Dendritic cell treated with granulocyte-macrophage colony-stimulating factor and Interleukin-4, amounts not matched to agents 40 ng/mL and 50 ng/mL, for 4 days (primary cell): ENCODE results near the gene LEAP2.

Experiments
- H3K27ac Mint-ChIP-seq: one replicate; pipeline ENCODE4 v1.8.0; 2022; ENCODE audit warnings: mild to moderate bottlenecking, mixed read lengths
- H3K27me3 Mint-ChIP-seq: one replicate; pipeline ENCODE4 v1.8.0; 2022; ENCODE audit warnings: mild to moderate bottlenecking, mixed read lengths
- H3K36me3 Mint-ChIP-seq: one replicate; pipeline ENCODE4 v1.8.0; 2022; ENCODE audit warnings: low read depth, mixed read lengths
- H3K4me1 Mint-ChIP-seq: one replicate; pipeline ENCODE4 v1.8.0; 2022; ENCODE audit warnings: low read depth, mixed read lengths
- H3K4me3 Mint-ChIP-seq: one replicate; pipeline ENCODE4 v1.8.0; 2022; ENCODE audit warnings: mild to moderate bottlenecking, moderate library complexity, mixed read lengths
- H3K9me3 Mint-ChIP-seq: one replicate; pipeline ENCODE4 v1.8.0; 2022; ENCODE audit warnings: mixed read lengths
- intact Hi-C: fragments of 100-400 bp; cut with micrococcal nuclease; formaldehyde crosslinking; loops from one replicate; pipeline ENCODE4 v1.15.0; 2022

LEAP2 gene

GRCh38 chr5:132873119-132873929 is at the start of gene LEAP2:
Gene LEAP2, plus strand, starts transcription at chr5:132873668. Its CDS starts 27 bp downstream, at chr5:132873695.
- intact Hi-C loops: no loop called here
- no peak within 1 kb of the TSS for H3K4me3 Mint-ChIP-seq
- peaks cover 65% of the 10 kb centered on the region for H3K36me3 Mint-ChIP-seq
- no peak within 1 kb of the TSS for H3K27ac Mint-ChIP-seq
- H3K27me3 Mint-ChIP-seq: no peaks in the 10 kb centered on the region
- no peaks in the 10 kb centered on the region for H3K4me1 Mint-ChIP-seq
- H3K9me3 Mint-ChIP-seq: no peaks in the 10 kb centered on the region

GRCh38 chr5:132824426-132824825 is 49.0 kb upstream of the LEAP2 start:
- Mint-ChIP-seq H3K36me3 (peaks cover 15% of the 10 kb centered on the region), H3K9me3 (no peaks in the 10 kb centered on the region), H3K4me1 (peaks cover 30% of the 10 kb centered on the region), H3K27me3 (peaks cover 91% of the 10 kb centered on the region), H3K27ac (no peak overlapping the region), H3K4me3 (no peak overlapping the region)
- intact Hi-C loops: no loop called here

- Mint-ChIP-seq H3K4me3 (no peak overlapping the region), H3K27ac (no peak overlapping the region), H3K36me3 (peaks cover 20% of the 10 kb centered on the region), H3K4me1 (peaks cover 30% of the 10 kb centered on the region), H3K27me3 (peaks cover 90% of the 10 kb centered on the region), H3K9me3 (no peaks in the 10 kb centered on the region)
- intact Hi-C loops: no loop called here
Observed at GRCh38 chr5:132825033-132825833, 48.2 kb upstream of the LEAP2 start.

GRCh38 chr5:132825834-132826391 is 47.6 kb upstream of the LEAP2 start:
- intact Hi-C loops: no loop called here
- Mint-ChIP-seq H3K9me3 (no peaks in the 10 kb centered on the region), H3K4me3 (no peak overlapping the region), H3K4me1 (peaks cover 29% of the 10 kb centered on the region), H3K36me3 (peaks cover 21% of the 10 kb centered on the region), H3K27ac (no peak overlapping the region), H3K27me3 (peaks cover 87% of the 10 kb centered on the region)

- Mint-ChIP-seq H3K4me3 (no peak overlapping the region), H3K9me3 (no peaks in the 10 kb centered on the region), H3K4me1 (peaks cover 35% of the 10 kb centered on the region), H3K36me3 (peaks cover 21% of the 10 kb centered on the region), H3K27ac (no peak overlapping the region), H3K27me3 (peaks cover 89% of the 10 kb centered on the region)
- intact Hi-C loops: no loop called here
Observed at GRCh38 chr5:132826424-132827082, 46.9 kb upstream of the LEAP2 start.

- Mint-ChIP-seq H3K9me3 (no peaks in the 10 kb centered on the region), H3K27me3 (peaks cover 84% of the 10 kb centered on the region), H3K36me3 (peaks cover 21% of the 10 kb centered on the region), H3K27ac (no peak overlapping the region), H3K4me1 (peaks cover 32% of the 10 kb centered on the region), H3K4me3 (no peak overlapping the region)
- intact Hi-C loops: no loop called here
Observed at GRCh38 chr5:132827943-132828673, 45.4 kb upstream of the LEAP2 start.

- peaks cover 28% of the 10 kb centered on the region for H3K4me1 Mint-ChIP-seq
- peaks cover 21% of the 10 kb centered on the region for H3K36me3 Mint-ChIP-seq
- intact Hi-C loops: no loop called here
- no peaks in the 10 kb centered on the region for H3K9me3 Mint-ChIP-seq
- peak overlapping the region; percentile 77 for H3K27ac Mint-ChIP-seq
- peaks cover 77% of the 10 kb centered on the region for H3K27me3 Mint-ChIP-seq
- peak overlapping the region; percentile 96 for H3K4me3 Mint-ChIP-seq
Observed at GRCh38 chr5:132828846-132829494, 44.5 kb upstream of the LEAP2 start.

- H3K27ac Mint-ChIP-seq: peak overlapping the region; percentile 77
- H3K4me3 Mint-ChIP-seq: peak overlapping the region; percentile 96
- intact Hi-C loops: loop anchor here (1.0 to 2.0 kb wide), 2 partner anchors 33 to 53 kb away; no protein-coding TSS in a partner anchor
- peaks cover 16% of the 10 kb centered on the region for H3K36me3 Mint-ChIP-seq
- H3K27me3 Mint-ChIP-seq: peaks cover 68% of the 10 kb centered on the region
- H3K9me3 Mint-ChIP-seq: no peaks in the 10 kb centered on the region
- peaks cover 28% of the 10 kb centered on the region for H3K4me1 Mint-ChIP-seq
Observed at GRCh38 chr5:132829742-132830435, 43.6 kb upstream of the LEAP2 start.

GRCh38 chr5:132830436-132831094 is 42.9 kb upstream of the LEAP2 start, which contains the start of gene SHROOM1:
Gene SHROOM1, minus strand, starts transcription at chr5:132830647. Its CDS starts 4,507 bp downstream, at chr5:132826140.
- peak within 1 kb of the TSS; percentile 77 for H3K27ac Mint-ChIP-seq
- peaks cover 63% of the 10 kb centered on the region for H3K27me3 Mint-ChIP-seq
- peak within 1 kb of the TSS; percentile 96 for H3K4me3 Mint-ChIP-seq
- intact Hi-C loops: loop anchor here (1.0 to 2.0 kb wide), 2 partner anchors 32 to 53 kb away; no protein-coding TSS in a partner anchor
- peaks cover 28% of the 10 kb centered on the region for H3K4me1 Mint-ChIP-seq
- no peaks in the 10 kb centered on the region for H3K9me3 Mint-ChIP-seq
- H3K36me3 Mint-ChIP-seq: peaks cover 12% of the 10 kb centered on the region

GRCh38 chr5:132831095-132831860 is 42.2 kb upstream of the LEAP2 start:
- H3K9me3 Mint-ChIP-seq: no peaks in the 10 kb centered on the region
- peaks cover 12% of the 10 kb centered on the region for H3K36me3 Mint-ChIP-seq
- H3K27ac Mint-ChIP-seq: peak overlapping the region; percentile 55
- H3K27me3 Mint-ChIP-seq: peaks cover 57% of the 10 kb centered on the region
- peaks cover 22% of the 10 kb centered on the region for H3K4me1 Mint-ChIP-seq
- intact Hi-C loops: loop anchor here (2.0 kb wide), 1 partner anchor 32 kb away; no protein-coding TSS in a partner anchor
- H3K4me3 Mint-ChIP-seq: peak overlapping the region; percentile 96

GRCh38 chr5:132832612-132833011 is 40.9 kb upstream of the LEAP2 start:
- Mint-ChIP-seq H3K4me1 (peaks cover 22% of the 10 kb centered on the region), H3K4me3 (no peak overlapping the region), H3K27ac (no peak overlapping the region), H3K36me3 (peaks cover 6% of the 10 kb centered on the region), H3K9me3 (no peaks in the 10 kb centered on the region), H3K27me3 (peaks cover 44% of the 10 kb centered on the region)
- intact Hi-C loops: no loop called here
